ENCODE results near the gene COMT. TPM values are rescaled to one million over a fixed set of nuclear protein-coding genes. Genes with fewer than 3 reads are reported as not detected.
A peak's percentile ranks its signal among the peaks of the same experiment; 100 is the strongest.

COMT gene
- total RNA-seq, 1 donor from 2014 or later: 34.8 TPM

DNA sequence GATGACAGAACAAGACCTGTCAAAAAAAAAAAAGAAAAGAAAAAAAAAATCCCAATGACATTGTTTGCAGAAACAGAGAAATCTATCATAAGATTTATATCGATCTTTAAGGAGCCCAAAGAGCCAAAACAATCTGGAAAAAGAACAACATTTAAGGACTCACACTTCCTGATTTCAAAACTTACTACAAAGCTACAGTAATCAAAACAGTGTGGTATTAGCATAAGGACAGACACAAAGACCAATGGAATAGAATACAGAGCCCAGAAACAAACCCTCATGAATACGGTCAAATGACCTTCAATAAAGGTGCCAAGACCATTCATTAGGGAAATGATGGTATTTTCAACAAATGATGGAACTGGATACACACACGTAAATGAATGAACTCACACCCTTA lies 62.9 kb downstream of the COMT start:
- H3K9me3 Mint-ChIP-seq (ENCODE audit: unreplicated experiment): peaks cover 2% of the 10 kb centered on the region

DNA sequence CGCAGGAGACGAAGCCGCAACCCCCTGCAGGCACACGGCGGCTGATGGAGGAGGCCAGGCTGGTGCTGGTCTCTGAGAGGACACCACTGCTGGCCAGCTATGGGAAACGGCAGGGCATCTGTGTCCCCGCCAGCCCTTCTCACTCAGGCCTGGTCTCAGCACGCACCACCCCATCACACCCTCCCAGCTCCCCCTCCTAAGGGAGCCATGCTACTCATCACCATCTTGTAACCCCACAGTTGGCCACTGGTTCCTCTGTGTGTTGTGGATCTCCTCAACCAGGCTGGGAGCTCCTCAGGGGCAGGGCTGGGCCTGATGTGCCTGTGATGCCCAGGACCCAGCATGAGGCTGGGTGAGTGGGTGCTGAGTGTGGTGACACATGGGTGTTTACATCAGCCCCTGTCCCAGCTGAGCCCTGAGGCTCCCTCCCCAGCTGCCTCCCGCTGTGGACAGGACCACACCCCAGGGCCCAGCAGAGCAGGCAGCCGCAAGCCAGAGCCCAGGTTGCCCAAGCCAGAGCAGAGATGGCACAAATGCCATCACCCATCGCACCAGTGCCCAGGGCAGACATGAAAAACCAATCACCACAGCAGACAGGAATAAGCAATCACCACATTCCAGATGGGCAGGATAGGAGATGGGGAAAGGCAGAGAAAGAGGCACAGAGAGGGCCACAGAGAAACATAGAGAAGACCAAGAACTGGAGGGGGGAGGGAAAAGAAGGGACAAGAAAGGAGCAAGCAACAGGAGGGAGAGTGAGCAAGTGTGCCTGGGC lies 66.8 kb downstream of the COMT start:
- Mint-ChIP-seq H3K36me3 (ENCODE audit: unreplicated experiment) (peaks cover 22% of the 10 kb centered on the region), H3K9me3 (ENCODE audit: unreplicated experiment) (peaks cover 2% of the 10 kb centered on the region), H3K4me3 (ENCODE audit: unreplicated experiment) (no peak overlapping the region), H3K27me3 (ENCODE audit: unreplicated experiment) (no peaks in the 10 kb centered on the region), H3K27ac (ENCODE audit: unreplicated experiment) (no peak overlapping the region), H3K4me1 (ENCODE audit: low read depth, unreplicated experiment) (peaks cover 9% of the 10 kb centered on the region)
- TF ChIP-seq, protein P1, sequence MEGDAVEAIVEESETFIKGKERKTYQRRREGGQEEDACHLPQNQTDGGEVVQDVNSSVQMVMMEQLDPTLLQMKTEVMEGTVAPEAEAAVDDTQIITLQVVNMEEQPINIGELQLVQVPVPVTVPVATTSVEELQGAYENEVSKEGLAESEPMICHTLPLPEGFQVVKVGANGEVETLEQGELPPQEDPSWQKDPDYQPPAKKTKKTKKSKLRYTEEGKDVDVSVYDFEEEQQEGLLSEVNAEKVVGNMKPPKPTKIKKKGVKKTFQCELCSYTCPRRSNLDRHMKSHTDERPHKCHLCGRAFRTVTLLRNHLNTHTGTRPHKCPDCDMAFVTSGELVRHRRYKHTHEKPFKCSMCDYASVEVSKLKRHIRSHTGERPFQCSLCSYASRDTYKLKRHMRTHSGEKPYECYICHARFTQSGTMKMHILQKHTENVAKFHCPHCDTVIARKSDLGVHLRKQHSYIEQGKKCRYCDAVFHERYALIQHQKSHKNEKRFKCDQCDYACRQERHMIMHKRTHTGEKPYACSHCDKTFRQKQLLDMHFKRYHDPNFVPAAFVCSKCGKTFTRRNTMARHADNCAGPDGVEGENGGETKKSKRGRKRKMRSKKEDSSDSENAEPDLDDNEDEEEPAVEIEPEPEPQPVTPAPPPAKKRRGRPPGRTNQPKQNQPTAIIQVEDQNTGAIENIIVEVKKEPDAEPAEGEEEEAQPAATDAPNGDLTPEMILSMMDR (IDR thresholded peaks at IDR 0.05; ENCODE audit: partially characterized antibody, unreplicated experiment): no peak
- peak; percentile 13 for DNase-seq

More for the DNA sequence above, 62.9 kb downstream of the COMT start:
- H3K27ac Mint-ChIP-seq (ENCODE audit: unreplicated experiment): no peak overlapping the region
- H3K36me3 Mint-ChIP-seq (ENCODE audit: unreplicated experiment): peaks cover 29% of the 10 kb centered on the region
- DNase-seq: no peak
- no peaks in the 10 kb centered on the region for H3K27me3 Mint-ChIP-seq (ENCODE audit: unreplicated experiment)
- TF ChIP-seq, protein P1 (IDR thresholded peaks at IDR 0.05; ENCODE audit: partially characterized antibody, unreplicated experiment): no peak
- no peak overlapping the region for H3K4me3 Mint-ChIP-seq (ENCODE audit: unreplicated experiment)
- H3K4me1 Mint-ChIP-seq (ENCODE audit: low read depth, unreplicated experiment): peaks cover 25% of the 10 kb centered on the region

DNA sequence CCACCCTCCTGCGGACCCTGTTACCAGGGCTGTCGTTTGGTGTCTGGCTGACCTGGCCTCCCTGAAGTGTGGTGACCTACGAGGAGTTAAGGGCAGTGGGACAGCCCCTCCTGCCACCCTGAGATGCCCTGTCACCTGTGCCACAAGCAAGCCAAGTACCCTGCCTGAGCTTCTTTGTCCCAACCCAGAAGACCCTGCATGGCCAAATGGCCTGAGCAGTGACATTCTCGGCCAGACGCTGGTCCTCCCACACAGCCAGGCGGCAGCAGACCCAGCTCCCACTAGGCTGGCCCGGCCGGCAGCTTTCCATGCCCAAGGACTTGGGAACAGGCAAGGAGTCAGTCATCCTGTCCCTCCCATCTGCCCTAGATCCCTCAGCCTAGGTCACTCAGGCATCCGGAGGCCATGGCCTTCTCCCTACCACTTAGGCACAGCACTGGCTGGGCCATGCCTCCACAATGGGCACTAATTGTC lies 67.5 kb downstream of the COMT start:
- H3K27ac Mint-ChIP-seq (ENCODE audit: unreplicated experiment): no peak overlapping the region
- DNase-seq: peak; percentile 13
- TF ChIP-seq, protein P1 (IDR thresholded peaks at IDR 0.05; ENCODE audit: partially characterized antibody, unreplicated experiment): no peak
- H3K9me3 Mint-ChIP-seq (ENCODE audit: unreplicated experiment): peaks cover 2% of the 10 kb centered on the region
- no peak overlapping the region for H3K4me3 Mint-ChIP-seq (ENCODE audit: unreplicated experiment)
- peaks cover 15% of the 10 kb centered on the region for H3K36me3 Mint-ChIP-seq (ENCODE audit: unreplicated experiment)
- peaks cover 9% of the 10 kb centered on the region for H3K4me1 Mint-ChIP-seq (ENCODE audit: low read depth, unreplicated experiment)
- H3K27me3 Mint-ChIP-seq (ENCODE audit: unreplicated experiment): no peaks in the 10 kb centered on the region

DNA sequence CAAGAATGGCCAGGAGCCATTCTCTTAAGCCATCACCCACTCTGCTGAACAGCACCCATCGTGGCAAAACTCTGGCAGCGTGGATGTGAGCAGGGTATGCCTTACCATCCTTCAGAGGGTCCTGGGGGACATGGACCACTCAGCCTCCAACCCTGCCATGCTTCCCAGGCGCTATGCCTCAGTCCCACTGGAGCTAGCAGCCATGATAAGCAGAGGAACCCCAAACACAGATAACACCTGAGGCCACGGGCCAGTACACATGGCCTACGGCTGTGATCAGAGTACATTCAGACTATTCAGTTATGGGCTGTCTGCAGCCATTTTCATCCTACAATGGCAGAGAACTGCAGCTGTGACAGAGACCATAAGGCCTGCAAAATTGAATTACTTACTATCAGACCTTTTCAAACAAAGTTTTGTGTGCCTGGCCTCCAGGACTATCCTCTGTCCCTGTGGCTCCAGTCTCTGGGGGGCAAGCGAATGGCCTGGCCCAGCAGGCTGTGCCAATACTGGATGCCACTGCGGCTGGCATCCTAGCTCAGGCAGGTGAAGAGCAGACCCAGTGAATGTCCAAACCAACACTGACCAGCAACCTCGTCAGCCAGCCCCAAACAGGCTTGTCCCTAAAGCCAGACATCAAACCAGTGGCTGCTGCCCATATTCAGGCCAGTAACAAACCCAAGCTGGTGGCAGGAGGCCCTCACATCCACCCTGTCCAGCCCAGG lies 68.2 kb downstream of the COMT start:
- Mint-ChIP-seq H3K4me1 (ENCODE audit: low read depth, unreplicated experiment) (peaks cover 11% of the 10 kb centered on the region), H3K4me3 (ENCODE audit: unreplicated experiment) (no peak overlapping the region), H3K27me3 (ENCODE audit: unreplicated experiment) (no peaks in the 10 kb centered on the region), H3K9me3 (ENCODE audit: unreplicated experiment) (peaks cover 8% of the 10 kb centered on the region), H3K27ac (ENCODE audit: unreplicated experiment) (no peak overlapping the region), H3K36me3 (ENCODE audit: unreplicated experiment) (peaks cover 9% of the 10 kb centered on the region)
- peak; percentile 5 for DNase-seq
- TF ChIP-seq, protein P1 (IDR thresholded peaks at IDR 0.05; ENCODE audit: partially characterized antibody, unreplicated experiment): no peak

Data from glutamatergic neuron (in vitro differentiated cells).